Measurements from ENCODE around the gene PRELID3B.

DNA sequence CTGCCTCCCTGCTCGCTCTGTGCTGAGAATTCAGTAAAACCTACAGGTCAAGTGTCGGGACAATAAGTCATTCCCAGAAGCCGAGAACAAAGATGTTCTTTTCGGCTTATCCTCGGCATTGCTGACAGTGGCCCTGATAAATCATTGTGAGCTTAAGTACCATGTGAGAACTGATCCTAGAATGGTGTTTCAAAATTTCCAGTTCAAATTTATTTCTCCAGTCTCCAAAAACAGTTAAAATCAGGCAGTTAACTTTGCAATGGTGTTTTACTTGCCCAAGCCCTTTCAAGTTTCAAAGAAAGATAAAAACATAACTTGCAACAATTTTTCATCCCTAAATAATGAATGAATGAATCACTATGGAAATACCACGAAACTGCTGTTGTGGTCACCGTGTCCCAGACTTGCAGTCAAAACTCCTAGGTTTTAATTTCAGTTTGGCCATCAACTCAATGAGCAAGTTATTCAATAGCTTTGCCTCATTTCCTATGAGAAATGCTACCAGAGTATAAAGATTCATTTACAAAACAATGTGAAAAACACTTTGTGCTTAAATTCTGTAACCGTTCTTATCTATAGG lies 14.8 kb downstream of the PRELID3B start:
- TF ChIP-seq EZH2 (IDR thresholded peaks at IDR 0.05; ENCODE audit: insufficient read depth, poor library complexity, severe bottlenecking) (no peak), EZH2phosphoT487 (IDR thresholded peaks at IDR 0.05; ENCODE audit: insufficient read depth, low read depth) (no peak)

All from GM23248 (cell line).